ENCODE results near the gene GNA14.
"Not testable (repeated sequence)": the region's sequence is repeated elsewhere in the genome, so short reads cannot be mapped to it uniquely, and the experiment has no call there.

The GNA14 gene

GRCh38 chr9:77531400-77531799, 116.7 kb downstream of the GNA14 start:
- DNase-seq = no peak

GRCh38 chr9:77523891-77524290, 124.2 kb downstream of the GNA14 start:
- DNase-seq = no peak

- DNase-seq = no peak
Observed at GRCh38 chr9:77521091-77521490, 127.0 kb downstream of the GNA14 start.

GRCh38 chr9:77518688-77519087, 129.4 kb downstream of the GNA14 start:
- DNase-seq = no peak

- no peak for DNase-seq
Observed at GRCh38 chr9:77516781-77517180, 131.3 kb downstream of the GNA14 start.

GRCh38 chr9:77514886-77515711, 133.0 kb downstream of the GNA14 start:
- DNase-seq = no peak

GRCh38 chr9:77513457-77513856, 134.7 kb downstream of the GNA14 start:
- no peak for DNase-seq

GRCh38 chr9:77512876-77513275, 135.2 kb downstream of the GNA14 start:
- peak; percentile 55 for DNase-seq

GRCh38 chr9:77511525-77511924, 136.6 kb downstream of the GNA14 start:
- no peak for DNase-seq

- DNase-seq = no peak
Observed at GRCh38 chr9:77510666-77511065, 137.5 kb downstream of the GNA14 start.

GRCh38 chr9:77508396-77508795, 139.7 kb downstream of the GNA14 start:
- no peak for DNase-seq

- DNase-seq = no peak
Observed at GRCh38 chr9:77507212-77507961, 140.7 kb downstream of the GNA14 start.

GRCh38 chr9:77505232-77505631, 142.9 kb downstream of the GNA14 start:
- no peak for DNase-seq

GRCh38 chr9:77502568-77502967, 145.6 kb downstream of the GNA14 start:
- no peak for DNase-seq

GRCh38 chr9:77498891-77499290, 149.2 kb downstream of the GNA14 start:
- DNase-seq = no peak

- DNase-seq = no peak
Observed at GRCh38 chr9:77497322-77498198, 150.6 kb downstream of the GNA14 start.

GRCh38 chr9:77495834-77496671, 152.1 kb downstream of the GNA14 start:
- peak; percentile 20 for DNase-seq

GRCh38 chr9:77490279-77490678, 157.8 kb downstream of the GNA14 start:
- not testable (repeated sequence) for DNase-seq

GRCh38 chr9:77489405-77490163, 158.5 kb downstream of the GNA14 start:
- not testable (repeated sequence) for DNase-seq

GRCh38 chr9:77488439-77489126, 159.5 kb downstream of the GNA14 start:
- no peak for DNase-seq

GRCh38 chr9:77486968-77487367, 161.2 kb downstream of the GNA14 start:
- no peak for DNase-seq

Data from NCI-H2029 treated with DMSO at 0.1 percent for 48 hours (cell line).